Activated T-helper 1 cell treated with anti-CD3 and anti-CD28 coated beads, Interleukin-2, amount 50 U/mL, for 16 hours (primary cell): Measurements from ENCODE around the gene FAM171A1.

Source experiments
- DNase-seq, 2 donors: peaks; one replicate each; pipeline ENCODE4 v3.0.0-alpha.2; 2020; ENCODE audit warnings: low read depth in 1 of 2, low spot score in 1 of 2

Gene FAM171A1

GRCh38 chr10:15175587-15175986, 195.5 kb downstream of the FAM171A1 start:
- no peak for DNase-seq

- no peak for DNase-seq
Measured at GRCh38 chr10:15172306-15172840, 198.7 kb downstream of the FAM171A1 start.

- DNase-seq = peak; percentile 17 to 20
Measured at GRCh38 chr10:15169555-15170401, 201.3 kb downstream of the FAM171A1 start.

- peak; percentile 93 to 95 for DNase-seq
Measured at GRCh38 chr10:15168786-15169554, 202.1 kb downstream of the FAM171A1 start.

GRCh38 chr10:15168291-15168785, 202.8 kb downstream of the FAM171A1 start, which contains the start of gene NMT2:
NMT2 (minus strand) TSS chr10:15168693; CDS start chr10:15168612, 81 bp downstream.
- peak in 1 of 2 donors; percentile 13 for DNase-seq

GRCh38 chr10:15167411-15168290, 203.4 kb downstream of the FAM171A1 start:
- DNase-seq = peak; percentile 13 to 21

GRCh38 chr10:15166325-15166724, 204.8 kb downstream of the FAM171A1 start:
- no peak for DNase-seq

- DNase-seq = no peak
Measured at GRCh38 chr10:15163253-15163828, 207.7 kb downstream of the FAM171A1 start.
